Measurements from ENCODE around the gene MRPL28. TPM values are rescaled to one million over a fixed set of nuclear protein-coding genes. Genes with fewer than 3 reads are reported as not detected.
A peak's percentile ranks its signal among the peaks of the same experiment; 100 is the strongest.

Gene MRPL28
- total RNA-seq, 6 experiments from 2014 or later, result 105 to 131 (median 129) TPM

GRCh38 chr16:386641-387156, 16.4 kb upstream of the MRPL28 start:
- DNase-seq, result no peak
- Mint-ChIP-seq H3K27me3 (ENCODE audit: insufficient read depth) (no peaks in the 10 kb centered on the region), H3K36me3 (ENCODE audit: low read depth) (no peaks in the 10 kb centered on the region), H3K4me3 (no peak overlapping the region), H3K4me1 (ENCODE audit: low read depth) (peaks cover 15% of the 10 kb centered on the region), H3K27ac (no peak overlapping the region), H3K9me3 (no peaks in the 10 kb centered on the region)
- no peak; the same call in 1 of the 2 replicates for TF ChIP-seq CTCF (IDR thresholded peaks at IDR 0.05)

GRCh38 chr16:383326-384051, 13.2 kb upstream of the MRPL28 start:
- H3K27ac Mint-ChIP-seq, result no peak overlapping the region
- no peak for DNase-seq
- no peaks in the 10 kb centered on the region for H3K9me3 Mint-ChIP-seq
- no peaks in the 10 kb centered on the region for H3K36me3 Mint-ChIP-seq (ENCODE audit: low read depth)
- TF ChIP-seq CTCF (IDR thresholded peaks at IDR 0.05), result no peak
- no peaks in the 10 kb centered on the region; the same call in 1 of the 2 replicates for H3K27me3 Mint-ChIP-seq (ENCODE audit: insufficient read depth)
- H3K4me1 Mint-ChIP-seq (ENCODE audit: low read depth), result peaks cover 15% of the 10 kb centered on the region
- H3K4me3 Mint-ChIP-seq, result no peak overlapping the region

GRCh38 chr16:381789-382717, 11.7 kb upstream of the MRPL28 start, which contains the start of gene PGAP6:
Gene PGAP6, minus strand, starts transcription at chr16:381978. Its CDS starts 157 bp downstream, at chr16:381821.
- H3K27ac Mint-ChIP-seq, result peak within 1 kb of the TSS; percentile 61; the same call in 1 of the 2 replicates
- no peaks in the 10 kb centered on the region for H3K9me3 Mint-ChIP-seq
- peaks cover 6% of the 10 kb centered on the region for H3K4me1 Mint-ChIP-seq (ENCODE audit: low read depth)
- no peak for TF ChIP-seq CTCF (IDR thresholded peaks at IDR 0.05)
- H3K36me3 Mint-ChIP-seq (ENCODE audit: low read depth), result no peaks in the 10 kb centered on the region
- no peak for DNase-seq
- no peaks in the 10 kb centered on the region; the same call in 1 of the 2 replicates for H3K27me3 Mint-ChIP-seq (ENCODE audit: insufficient read depth)
- H3K4me3 Mint-ChIP-seq, result peak within 1 kb of the TSS; percentile 88

GRCh38 chr16:381012-381788, 10.9 kb upstream of the MRPL28 start:
- DNase-seq, result no peak
- Mint-ChIP-seq H3K36me3 (ENCODE audit: low read depth) (no peaks in the 10 kb centered on the region), H3K27me3 (ENCODE audit: insufficient read depth) (no peaks in the 10 kb centered on the region; the same call in 1 of the 2 replicates), H3K27ac (peak overlapping the region; percentile 61; the same call in 1 of the 2 replicates), H3K4me1 (ENCODE audit: low read depth) (peaks cover 6% of the 10 kb centered on the region), H3K4me3 (peak overlapping the region; percentile 87), H3K9me3 (no peaks in the 10 kb centered on the region)
- no peak for TF ChIP-seq CTCF (IDR thresholded peaks at IDR 0.05)

- no peak for TF ChIP-seq CTCF (IDR thresholded peaks at IDR 0.05)
- H3K4me3 Mint-ChIP-seq, result peak overlapping the region; percentile 87
- H3K9me3 Mint-ChIP-seq, result no peaks in the 10 kb centered on the region
- DNase-seq, result no peak
- peak overlapping the region; percentile 61; the same call in 1 of the 2 replicates for H3K27ac Mint-ChIP-seq
- H3K4me1 Mint-ChIP-seq (ENCODE audit: low read depth), result peaks cover 6% of the 10 kb centered on the region
- H3K36me3 Mint-ChIP-seq (ENCODE audit: low read depth), result no peaks in the 10 kb centered on the region
- no peaks in the 10 kb centered on the region; the same call in 1 of the 2 replicates for H3K27me3 Mint-ChIP-seq (ENCODE audit: insufficient read depth)
Observed at GRCh38 chr16:380762-381011, 10.3 kb upstream of the MRPL28 start.
